Neuron (in vitro differentiated cells): ENCODE data around the gene PITX2.
A peak's percentile ranks its signal among the peaks of the same experiment; 100 is the strongest.

Source experiments
- H2AFZ ChIP-seq: one replicate; pipeline ENCODE4 v1.6.1; 2013; ENCODE audit warnings: low read depth, mild to moderate bottlenecking, inconsistent platforms, low read length, moderate library complexity
- H3K27me3 ChIP-seq: one replicate; pipeline ENCODE4 v1.6.1; 2013; ENCODE audit warnings: low read length; ENCODE audit not compliant: insufficient read depth
- H3K36me3 ChIP-seq: one replicate; pipeline ENCODE4 v1.6.1; 2013; ENCODE audit warnings: low read length; ENCODE audit not compliant: insufficient read depth
- H3K4me1 ChIP-seq: one replicate; pipeline ENCODE4 v1.6.1; 2013; ENCODE audit warnings: low read length; ENCODE audit not compliant: insufficient read depth
- H3K4me3 ChIP-seq: 2 replicates; pipeline ENCODE4 v1.5.1; 2013; ENCODE audit warnings: mild to moderate bottlenecking, low read length, moderate library complexity
- H3K9me3 ChIP-seq: one replicate; pipeline ENCODE4 v1.6.1; 2013; ENCODE audit warnings: low read length

PITX2 gene

GRCh38 chr4:110622841-110623717 is at the start of gene PITX2:
TSS of gene PITX2 (minus strand) at chr4:110623077. CDS start at chr4:110622460, 617 bp downstream.
- Histone ChIP-seq H3K27me3 (peaks cover 99% of the 10 kb centered on the region), H3K4me1 (peaks cover 6% of the 10 kb centered on the region), H2AFZ (peak within 1 kb of the TSS; percentile 72)

GRCh38 chr4:110671679-110672078 is 48.8 kb upstream of the PITX2 start:
- no peaks in the 10 kb centered on the region for H3K9me3 ChIP-seq
- no peak overlapping the region for H3K4me3 ChIP-seq
- H2AFZ ChIP-seq = no peak overlapping the region
- H3K36me3 ChIP-seq = no peaks in the 10 kb centered on the region
- H3K4me1 ChIP-seq = no peaks in the 10 kb centered on the region
- H3K27me3 ChIP-seq = no peaks in the 10 kb centered on the region

More at GRCh38 chr4:110622841-110623717, at the start of gene PITX2:
- Histone ChIP-seq H3K9me3 (no peaks in the 10 kb centered on the region), H3K4me3 (peak within 1 kb of the TSS; percentile 51), H3K36me3 (no peaks in the 10 kb centered on the region)

GRCh38 chr4:110669663-110670062 is 46.8 kb upstream of the PITX2 start:
- H3K27me3 ChIP-seq = no peaks in the 10 kb centered on the region
- H3K9me3 ChIP-seq = no peaks in the 10 kb centered on the region
- H3K4me3 ChIP-seq = no peak overlapping the region
- no peak overlapping the region for H2AFZ ChIP-seq
- no peaks in the 10 kb centered on the region for H3K36me3 ChIP-seq
- no peaks in the 10 kb centered on the region for H3K4me1 ChIP-seq

- no peaks in the 10 kb centered on the region for H3K4me1 ChIP-seq
- H3K27me3 ChIP-seq = no peaks in the 10 kb centered on the region
- no peaks in the 10 kb centered on the region for H3K9me3 ChIP-seq
- H3K4me3 ChIP-seq = no peak overlapping the region
- no peak overlapping the region for H2AFZ ChIP-seq
- no peaks in the 10 kb centered on the region for H3K36me3 ChIP-seq
These were observed 45.8 kb upstream of the PITX2 start for GRCh38 chr4:110668463-110669235.

- Histone ChIP-seq H2AFZ (no peak overlapping the region), H3K4me3 (no peak overlapping the region), H3K9me3 (no peaks in the 10 kb centered on the region), H3K36me3 (no peaks in the 10 kb centered on the region), H3K27me3 (no peaks in the 10 kb centered on the region), H3K4me1 (no peaks in the 10 kb centered on the region)
These were observed 44.8 kb upstream of the PITX2 start for GRCh38 chr4:110667670-110668069.

GRCh38 chr4:110666030-110666429 is 43.2 kb upstream of the PITX2 start:
- Histone ChIP-seq H3K27me3 (no peaks in the 10 kb centered on the region), H3K4me1 (no peaks in the 10 kb centered on the region), H2AFZ (no peak overlapping the region)

GRCh38 chr4:110663738-110664444 is 41.0 kb upstream of the PITX2 start:
- Histone ChIP-seq H2AFZ (no peak overlapping the region), H3K9me3 (no peaks in the 10 kb centered on the region), H3K27me3 (no peaks in the 10 kb centered on the region), H3K36me3 (no peaks in the 10 kb centered on the region), H3K4me1 (no peaks in the 10 kb centered on the region), H3K4me3 (no peak overlapping the region)

More at GRCh38 chr4:110666030-110666429, 43.2 kb upstream of the PITX2 start:
- H3K36me3 ChIP-seq = no peaks in the 10 kb centered on the region
- H3K4me3 ChIP-seq = no peak overlapping the region
- no peaks in the 10 kb centered on the region for H3K9me3 ChIP-seq

GRCh38 chr4:110663206-110663605 is 40.3 kb upstream of the PITX2 start:
- Histone ChIP-seq H3K27me3 (no peaks in the 10 kb centered on the region), H2AFZ (no peak overlapping the region), H3K36me3 (no peaks in the 10 kb centered on the region), H3K4me1 (no peaks in the 10 kb centered on the region), H3K9me3 (no peaks in the 10 kb centered on the region), H3K4me3 (no peak overlapping the region)

GRCh38 chr4:110660755-110661154 is 37.9 kb upstream of the PITX2 start:
- no peaks in the 10 kb centered on the region for H3K27me3 ChIP-seq
- H3K36me3 ChIP-seq = no peaks in the 10 kb centered on the region
- H3K9me3 ChIP-seq = no peaks in the 10 kb centered on the region
- H3K4me3 ChIP-seq = no peak overlapping the region
- H3K4me1 ChIP-seq = no peaks in the 10 kb centered on the region
- no peak overlapping the region for H2AFZ ChIP-seq

GRCh38 chr4:110654254-110654635 is 31.4 kb upstream of the PITX2 start:
- Histone ChIP-seq H3K4me3 (no peak overlapping the region), H3K36me3 (no peaks in the 10 kb centered on the region), H3K27me3 (no peaks in the 10 kb centered on the region), H3K9me3 (no peaks in the 10 kb centered on the region), H3K4me1 (no peaks in the 10 kb centered on the region), H2AFZ (no peak overlapping the region)

- no peak overlapping the region for H3K4me3 ChIP-seq
These were observed 30.7 kb upstream of the PITX2 start for GRCh38 chr4:110653321-110654253.

GRCh38 chr4:110644008-110644407 is 21.1 kb upstream of the PITX2 start:
- Histone ChIP-seq H3K36me3 (no peaks in the 10 kb centered on the region), H3K27me3 (peaks cover 55% of the 10 kb centered on the region)

More at GRCh38 chr4:110653321-110654253, 30.7 kb upstream of the PITX2 start:
- Histone ChIP-seq H2AFZ (no peak overlapping the region), H3K36me3 (no peaks in the 10 kb centered on the region), H3K27me3 (no peaks in the 10 kb centered on the region), H3K9me3 (no peaks in the 10 kb centered on the region), H3K4me1 (no peaks in the 10 kb centered on the region)

More at GRCh38 chr4:110644008-110644407, 21.1 kb upstream of the PITX2 start:
- Histone ChIP-seq H3K4me3 (no peak overlapping the region), H3K9me3 (no peaks in the 10 kb centered on the region), H3K4me1 (no peaks in the 10 kb centered on the region), H2AFZ (no peak overlapping the region)
